Hepatic stellate cell (primary cell): ENCODE results near the gene PCDHB13.
"Not testable (repeated sequence)": the region's sequence is repeated elsewhere in the genome, so short reads cannot be mapped to it uniquely, and the experiment has no call there.

ENCODE experiments used
- DNase-seq: peaks from one replicate; pipeline ENCODE4 v3.0.0; 2011; ENCODE audit warnings: low spot score

The PCDHB13 gene

GRCh38 chr5:141213656-141214339 lies at the start of gene PCDHB13:
Gene PCDHB13 (plus strand): TSS chr5:141213919. CDS start chr5:141214124, 205 bp downstream.
- not testable (repeated sequence) for DNase-seq

DNA sequence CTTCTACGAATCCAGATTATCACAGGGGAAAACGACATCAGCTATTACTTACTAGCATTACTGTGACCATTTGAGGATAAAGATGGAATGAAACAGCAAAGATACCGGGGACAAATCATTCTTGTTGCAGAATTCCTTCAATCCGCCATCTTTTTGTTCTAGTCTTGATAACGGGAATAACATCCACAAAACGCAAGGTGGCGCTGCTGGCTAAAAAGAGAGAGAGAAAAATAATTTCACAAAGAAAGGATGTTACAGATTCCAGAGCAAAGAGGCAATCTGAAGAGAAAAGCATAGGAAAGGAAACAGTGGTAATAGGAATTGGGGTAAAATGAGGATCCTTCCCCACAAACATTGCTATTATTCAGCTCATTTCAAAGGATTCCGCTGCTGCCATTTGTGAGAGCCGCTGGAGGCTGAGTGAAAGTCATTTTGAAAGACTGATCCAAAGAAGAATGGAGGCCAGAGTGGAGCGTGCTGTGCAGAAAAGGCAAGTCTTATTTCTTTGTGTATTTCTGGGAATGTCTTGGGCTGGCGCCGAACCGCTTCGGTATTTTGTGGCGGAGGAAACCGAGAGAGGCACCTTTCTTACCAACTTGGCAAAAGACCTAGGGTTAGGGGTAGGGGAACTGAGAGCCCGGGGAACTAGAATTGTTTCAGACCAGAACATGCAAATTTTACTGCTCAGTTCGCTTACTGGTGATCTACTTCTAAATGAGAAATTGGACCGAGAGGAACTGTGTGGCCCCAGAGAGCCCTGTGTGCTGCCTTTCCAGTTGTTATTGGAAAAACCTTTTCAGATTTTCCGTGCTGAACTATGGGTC lies 41.1 kb upstream of the PCDHB13 start, which contains the start of gene PCDHB7:
Gene PCDHB7, plus strand, starts transcription at position 264 of the 824 bp plus-strand sequence. Its CDS starts 192 bp downstream, at position 456.
- peak; percentile 38 for DNase-seq

GRCh38 chr5:141174291-141175104 lies 39.2 kb upstream of the PCDHB13 start:
- DNase-seq = not testable (repeated sequence)

- DNase-seq = no peak
Measured at GRCh38 chr5:141175933-141176332, 37.8 kb upstream of the PCDHB13 start.

- DNase-seq = not testable (repeated sequence)
Measured at GRCh38 chr5:141177577-141178191, 36.0 kb upstream of the PCDHB13 start, which contains the start of gene PCDHB8. Gene PCDHB8 (plus strand): TSS chr5:141177790. CDS start chr5:141178035, 245 bp downstream.

- DNase-seq = not testable (repeated sequence)
Measured at GRCh38 chr5:141179371-141179770, 34.3 kb upstream of the PCDHB13 start.

- not testable (repeated sequence) for DNase-seq
Measured at GRCh38 chr5:141179876-141180275, 33.8 kb upstream of the PCDHB13 start.

DNA sequence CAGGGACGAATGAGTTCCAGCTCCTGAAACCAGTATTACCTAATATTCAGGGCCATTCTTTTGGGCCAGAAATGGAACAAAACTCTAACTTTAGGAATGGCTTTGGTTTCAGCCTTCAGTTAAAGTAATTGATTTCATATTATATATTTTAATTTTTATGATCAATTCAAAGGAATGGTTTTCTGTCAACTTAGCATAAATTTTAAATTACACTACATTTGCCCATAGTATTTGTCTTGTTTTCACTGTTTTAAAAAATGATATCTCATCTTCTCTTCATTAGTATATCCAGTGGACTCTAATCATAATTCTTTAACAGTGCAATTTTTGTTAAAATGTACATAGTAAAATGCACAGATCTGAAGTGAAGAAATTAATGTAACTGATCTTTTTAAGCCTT lies 33.4 kb upstream of the PCDHB13 start:
- DNase-seq = no peak

DNA sequence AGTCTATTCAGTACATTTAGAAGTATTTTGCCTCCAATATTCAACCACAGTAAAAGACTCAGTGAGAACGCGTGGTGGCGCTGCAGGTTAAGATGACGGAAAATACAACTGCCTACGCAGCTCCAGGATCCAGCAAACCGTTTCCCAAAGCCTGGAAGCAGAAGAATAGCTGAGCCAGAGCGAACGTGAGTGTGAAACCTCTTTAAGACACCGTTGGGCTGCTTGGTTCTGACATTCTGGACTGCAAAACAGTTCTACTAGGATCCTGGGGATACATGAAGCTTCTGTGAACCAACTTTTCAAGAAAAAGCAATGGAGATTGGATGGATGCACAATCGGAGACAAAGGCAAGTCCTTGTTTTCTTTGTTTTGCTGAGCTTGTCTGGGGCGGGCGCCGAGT lies 31.5 kb upstream of the PCDHB13 start, which contains the start of gene PCDHB16:
Gene PCDHB16, plus strand, starts transcription at position 140 of the 400 bp plus-strand sequence. Its CDS starts 173 bp downstream, at position 313.
- DNase-seq = peak; percentile 47

GRCh38 chr5:141184117-141184855 lies 29.4 kb upstream of the PCDHB13 start:
- not testable (repeated sequence) for DNase-seq

GRCh38 chr5:141186897-141187512 lies 26.7 kb upstream of the PCDHB13 start, which contains the start of gene PCDHB9:
Gene PCDHB9 (plus strand): TSS chr5:141187161. CDS start chr5:141187319, 158 bp downstream.
- DNase-seq = no peak

- DNase-seq = not testable (repeated sequence)
Measured at GRCh38 chr5:141188682-141189081, 25.0 kb upstream of the PCDHB13 start.

DNA sequence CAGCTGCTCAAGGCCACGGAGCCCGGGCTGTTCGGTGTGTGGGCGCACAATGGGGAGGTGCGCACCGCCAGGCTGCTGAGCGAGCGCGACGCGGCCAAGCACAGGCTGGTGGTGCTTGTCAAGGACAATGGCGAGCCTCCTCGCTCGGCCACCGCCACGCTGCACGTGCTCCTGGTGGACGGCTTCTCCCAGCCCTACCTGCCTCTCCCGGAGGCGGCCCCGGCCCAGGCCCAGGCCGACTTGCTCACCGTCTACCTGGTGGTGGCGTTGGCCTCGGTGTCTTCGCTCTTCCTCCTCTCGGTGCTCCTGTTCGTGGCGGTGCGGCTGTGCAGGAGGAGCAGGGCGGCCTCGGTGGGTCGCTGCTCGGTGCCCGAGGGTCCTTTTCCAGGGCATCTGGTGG lies 24.6 kb upstream of the PCDHB13 start:
- not testable (repeated sequence) for DNase-seq

- DNase-seq = peak; percentile 28
Measured at GRCh38 chr5:141192110-141192725, 21.5 kb upstream of the PCDHB13 start, which contains the start of gene PCDHB10. Gene PCDHB10 (plus strand): TSS chr5:141192353. CDS start chr5:141192553, 200 bp downstream.

DNA sequence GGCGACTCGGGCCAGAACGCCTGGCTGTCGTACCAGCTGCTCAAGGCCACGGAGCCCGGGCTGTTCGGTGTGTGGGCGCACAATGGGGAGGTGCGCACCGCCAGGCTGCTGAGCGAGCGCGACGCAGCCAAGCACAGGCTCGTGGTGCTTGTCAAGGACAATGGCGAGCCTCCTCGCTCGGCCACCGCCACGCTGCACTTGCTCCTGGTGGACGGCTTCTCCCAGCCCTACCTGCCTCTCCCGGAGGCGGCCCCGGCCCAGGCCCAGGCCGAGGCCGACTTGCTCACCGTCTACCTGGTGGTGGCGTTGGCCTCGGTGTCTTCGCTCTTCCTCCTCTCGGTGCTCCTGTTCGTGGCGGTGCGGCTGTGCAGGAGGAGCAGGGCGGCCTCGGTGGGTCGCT lies 19.4 kb upstream of the PCDHB13 start:
- DNase-seq = not testable (repeated sequence)

DNA sequence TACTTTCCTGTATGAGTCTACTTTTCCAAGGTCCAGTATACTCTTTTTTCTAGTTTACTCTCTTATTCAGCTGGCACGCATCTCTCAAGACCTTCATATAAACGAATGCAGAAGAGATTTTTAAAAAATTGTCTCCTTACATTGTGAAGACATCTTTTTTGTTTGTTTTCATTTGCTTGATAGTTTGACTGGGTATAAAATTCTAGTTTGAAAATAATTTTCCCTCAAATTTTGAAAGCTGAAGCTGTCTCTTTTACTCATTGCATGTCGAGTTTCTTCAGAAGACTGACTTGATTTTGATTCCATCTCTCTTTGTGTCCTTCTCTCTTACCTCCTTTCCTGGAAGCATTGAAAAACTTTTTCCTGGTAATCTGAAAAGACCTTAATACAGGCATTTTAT lies 17.4 kb upstream of the PCDHB13 start:
- no peak for DNase-seq

- no peak for DNase-seq
Measured at GRCh38 chr5:141199359-141200235, 14.1 kb upstream of the PCDHB13 start, which contains the start of gene PCDHB11. Gene PCDHB11 (plus strand): TSS chr5:141199627. CDS start chr5:141199775, 148 bp downstream.

GRCh38 chr5:141201126-141201525 lies 12.6 kb upstream of the PCDHB13 start:
- not testable (repeated sequence) for DNase-seq
